Dendritic cell treated with granulocyte-macrophage colony-stimulating factor and Interleukin-4, amounts not matched to agents 40 ng/mL and 50 ng/mL, for 4 days (primary cell): ENCODE data around the gene MPZL3.

Experiments used
- H3K27ac Mint-ChIP-seq: one replicate; pipeline ENCODE4 v1.8.0; 2022; ENCODE audit warnings: mild to moderate bottlenecking, mixed read lengths
- H3K27me3 Mint-ChIP-seq: one replicate; pipeline ENCODE4 v1.8.0; 2022; ENCODE audit warnings: mild to moderate bottlenecking, mixed read lengths
- H3K36me3 Mint-ChIP-seq: one replicate; pipeline ENCODE4 v1.8.0; 2022; ENCODE audit warnings: low read depth, mixed read lengths
- H3K4me1 Mint-ChIP-seq: one replicate; pipeline ENCODE4 v1.8.0; 2022; ENCODE audit warnings: low read depth, mixed read lengths
- H3K4me3 Mint-ChIP-seq: one replicate; pipeline ENCODE4 v1.8.0; 2022; ENCODE audit warnings: mild to moderate bottlenecking, moderate library complexity, mixed read lengths
- H3K9me3 Mint-ChIP-seq: one replicate; pipeline ENCODE4 v1.8.0; 2022; ENCODE audit warnings: mixed read lengths
- intact Hi-C: fragments of 100-400 bp; cut with micrococcal nuclease; formaldehyde crosslinking; loops from one replicate; pipeline ENCODE4 v1.15.0; 2022

Gene MPZL3, protein sequence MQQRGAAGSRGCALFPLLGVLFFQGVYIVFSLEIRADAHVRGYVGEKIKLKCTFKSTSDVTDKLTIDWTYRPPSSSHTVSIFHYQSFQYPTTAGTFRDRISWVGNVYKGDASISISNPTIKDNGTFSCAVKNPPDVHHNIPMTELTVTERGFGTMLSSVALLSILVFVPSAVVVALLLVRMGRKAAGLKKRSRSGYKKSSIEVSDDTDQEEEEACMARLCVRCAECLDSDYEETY

DNA sequence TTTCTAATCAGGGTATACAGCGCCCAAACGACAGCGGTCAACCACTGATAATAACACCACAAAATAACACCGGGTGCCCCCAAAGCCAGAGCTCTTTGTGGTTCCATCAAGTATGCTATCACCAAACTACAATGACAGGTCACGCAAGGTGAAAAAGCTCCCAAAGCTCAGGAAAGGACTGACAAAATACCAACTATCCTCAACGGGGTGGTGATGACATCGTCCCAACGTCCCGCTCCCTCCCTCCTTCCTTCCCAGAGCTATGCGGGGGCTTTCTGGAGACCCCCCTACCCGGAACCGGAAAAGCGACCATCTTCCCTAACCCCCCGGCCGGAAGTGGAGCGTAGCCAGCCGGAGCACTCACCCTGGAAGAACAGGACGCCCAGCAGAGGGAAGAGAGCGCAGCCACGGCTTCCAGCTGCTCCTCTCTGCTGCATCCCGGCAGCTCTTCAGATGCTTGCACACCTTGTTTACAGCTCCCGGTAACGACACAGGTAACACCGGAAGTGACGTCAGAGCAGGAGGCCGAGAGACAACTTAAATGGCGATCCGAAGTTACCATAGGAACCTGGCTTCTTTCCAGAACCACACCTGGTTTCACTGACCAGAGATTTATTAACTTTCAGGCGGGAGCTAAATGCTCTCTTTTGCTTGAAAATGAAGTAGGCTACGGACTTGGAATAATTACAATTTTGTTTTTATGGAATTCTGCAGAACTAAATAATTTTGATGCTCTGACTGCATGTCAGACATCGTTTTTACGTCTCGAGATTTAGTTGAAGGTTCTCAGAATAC, at the start of gene MPZL3:
TSS of gene MPZL3 (minus strand) at position 508 of the 795 bp plus-strand sequence. CDS start at position 437, 71 bp downstream.
- intact Hi-C loops, result loop anchor here (5.0 kb wide), 1 partner anchor 35 kb away; no protein-coding TSS in a partner anchor
- H3K4me1 Mint-ChIP-seq, result peaks cover 21% of the 10 kb centered on the region
- peaks cover 6% of the 10 kb centered on the region for H3K36me3 Mint-ChIP-seq
- no peaks in the 10 kb centered on the region for H3K9me3 Mint-ChIP-seq
- H3K27me3 Mint-ChIP-seq, result no peaks in the 10 kb centered on the region
- H3K4me3 Mint-ChIP-seq, result peak within 1 kb of the TSS; percentile 96
- H3K27ac Mint-ChIP-seq, result peak within 1 kb of the TSS; percentile 96

- no peak overlapping the region for H3K4me3 Mint-ChIP-seq
- H3K27me3 Mint-ChIP-seq, result peaks cover 13% of the 10 kb centered on the region
- no peaks in the 10 kb centered on the region for H3K4me1 Mint-ChIP-seq
- no peak overlapping the region for H3K27ac Mint-ChIP-seq
- H3K9me3 Mint-ChIP-seq, result no peaks in the 10 kb centered on the region
- intact Hi-C loops, result no loop called here
- no peaks in the 10 kb centered on the region for H3K36me3 Mint-ChIP-seq
Measured at GRCh38 chr11:118301600-118302195, 49.5 kb upstream of the MPZL3 start.

DNA sequence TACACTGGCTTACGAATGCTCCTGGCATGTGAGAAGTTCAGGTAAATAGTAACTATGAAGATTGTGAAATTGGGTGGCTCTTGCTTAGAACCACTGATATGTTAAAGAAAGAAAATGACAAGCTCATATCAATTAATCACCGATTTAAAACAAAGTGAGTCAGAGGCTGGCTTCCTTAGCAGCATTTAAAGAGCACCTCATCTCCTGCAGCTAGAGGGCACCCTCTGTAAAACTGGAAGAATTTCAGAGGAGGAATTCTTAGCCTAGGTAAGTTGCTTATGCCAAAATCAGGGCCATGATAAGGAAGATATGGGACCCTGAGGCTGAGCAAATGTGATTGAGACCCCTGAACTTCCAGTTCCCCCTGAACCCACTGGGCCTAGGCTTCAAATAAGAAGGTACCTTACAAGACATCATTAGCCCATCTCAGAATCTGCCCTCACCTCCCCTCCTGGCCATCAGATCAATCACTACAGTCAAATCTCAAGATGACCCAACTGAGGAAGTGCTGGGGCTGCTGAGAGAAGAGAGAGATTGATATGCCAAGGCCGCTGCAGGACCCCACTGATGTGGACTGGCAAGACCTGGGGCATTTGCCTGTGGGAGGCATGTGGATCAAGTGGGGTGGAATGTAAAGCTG, 43.8 kb upstream of the MPZL3 start:
- no peaks in the 10 kb centered on the region for H3K27me3 Mint-ChIP-seq
- H3K4me3 Mint-ChIP-seq, result no peak overlapping the region
- no peaks in the 10 kb centered on the region for H3K36me3 Mint-ChIP-seq
- intact Hi-C loops, result no loop called here
- peaks cover 20% of the 10 kb centered on the region for H3K4me1 Mint-ChIP-seq
- no peak overlapping the region for H3K27ac Mint-ChIP-seq
- no peaks in the 10 kb centered on the region for H3K9me3 Mint-ChIP-seq

GRCh38 chr11:118295199-118295598, 43.0 kb upstream of the MPZL3 start:
- H3K27me3 Mint-ChIP-seq, result no peaks in the 10 kb centered on the region
- no peak overlapping the region for H3K4me3 Mint-ChIP-seq
- H3K4me1 Mint-ChIP-seq, result peaks cover 25% of the 10 kb centered on the region
- intact Hi-C loops, result no loop called here
- no peaks in the 10 kb centered on the region for H3K36me3 Mint-ChIP-seq
- peaks cover 1% of the 10 kb centered on the region for H3K9me3 Mint-ChIP-seq
- H3K27ac Mint-ChIP-seq, result no peak overlapping the region

DNA sequence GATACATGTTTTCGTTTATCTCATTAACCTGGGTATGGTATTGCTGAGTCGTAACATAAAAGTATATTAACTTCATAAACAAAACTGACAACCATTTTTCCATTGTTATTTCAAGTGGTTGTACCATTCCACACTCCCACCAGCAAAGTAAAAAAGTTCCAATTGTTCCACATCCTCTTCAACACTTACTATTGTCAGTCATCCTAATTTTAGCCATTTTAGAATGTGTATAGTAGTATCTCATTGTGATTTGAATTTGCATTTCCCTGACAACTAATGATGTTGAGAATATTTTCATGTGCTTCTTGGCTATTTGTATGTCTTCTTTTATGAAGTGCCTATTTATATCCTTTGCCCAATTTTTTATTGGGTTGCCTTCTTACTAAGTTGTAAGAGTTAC, 41.9 kb upstream of the MPZL3 start:
- Mint-ChIP-seq H3K9me3 (peaks cover 8% of the 10 kb centered on the region), H3K27ac (no peak overlapping the region), H3K4me3 (no peak overlapping the region), H3K4me1 (peaks cover 30% of the 10 kb centered on the region), H3K36me3 (no peaks in the 10 kb centered on the region), H3K27me3 (no peaks in the 10 kb centered on the region)
- intact Hi-C loops, result loop anchor here (1.0 kb wide), 1 partner anchor 58 kb away; no protein-coding TSS in a partner anchor

GRCh38 chr11:118291477-118292135, 39.4 kb upstream of the MPZL3 start:
- intact Hi-C loops, result loop anchor here (1.0 kb wide), 2 partner anchors 93 to 146 kb away; no protein-coding TSS in a partner anchor
- H3K4me3 Mint-ChIP-seq, result no peak overlapping the region
- H3K9me3 Mint-ChIP-seq, result peaks cover 8% of the 10 kb centered on the region
- peaks cover 34% of the 10 kb centered on the region for H3K4me1 Mint-ChIP-seq
- H3K36me3 Mint-ChIP-seq, result no peaks in the 10 kb centered on the region
- H3K27me3 Mint-ChIP-seq, result no peaks in the 10 kb centered on the region
- peak overlapping the region; percentile 21 for H3K27ac Mint-ChIP-seq

GRCh38 chr11:118290923-118291322, 38.8 kb upstream of the MPZL3 start:
- Mint-ChIP-seq H3K9me3 (peaks cover 8% of the 10 kb centered on the region), H3K4me3 (no peak overlapping the region), H3K27ac (peak overlapping the region; percentile 21), H3K4me1 (peaks cover 37% of the 10 kb centered on the region), H3K36me3 (no peaks in the 10 kb centered on the region), H3K27me3 (no peaks in the 10 kb centered on the region)
- intact Hi-C loops, result loop anchor here (1.0 kb wide), 2 partner anchors 93 to 146 kb away; no protein-coding TSS in a partner anchor

- peaks cover 8% of the 10 kb centered on the region for H3K9me3 Mint-ChIP-seq
- H3K4me1 Mint-ChIP-seq, result peaks cover 31% of the 10 kb centered on the region
- intact Hi-C loops, result no loop called here
- no peak overlapping the region for H3K27ac Mint-ChIP-seq
- no peaks in the 10 kb centered on the region for H3K27me3 Mint-ChIP-seq
- H3K4me3 Mint-ChIP-seq, result no peak overlapping the region
- H3K36me3 Mint-ChIP-seq, result no peaks in the 10 kb centered on the region
Measured at GRCh38 chr11:118289401-118289800, 37.2 kb upstream of the MPZL3 start.

- intact Hi-C loops, result no loop called here
- no peaks in the 10 kb centered on the region for H3K36me3 Mint-ChIP-seq
- H3K4me3 Mint-ChIP-seq, result no peak overlapping the region
- no peak overlapping the region for H3K27ac Mint-ChIP-seq
- no peaks in the 10 kb centered on the region for H3K27me3 Mint-ChIP-seq
- peaks cover 8% of the 10 kb centered on the region for H3K9me3 Mint-ChIP-seq
- H3K4me1 Mint-ChIP-seq, result peaks cover 30% of the 10 kb centered on the region
Measured at GRCh38 chr11:118287006-118287405, 34.8 kb upstream of the MPZL3 start.

DNA sequence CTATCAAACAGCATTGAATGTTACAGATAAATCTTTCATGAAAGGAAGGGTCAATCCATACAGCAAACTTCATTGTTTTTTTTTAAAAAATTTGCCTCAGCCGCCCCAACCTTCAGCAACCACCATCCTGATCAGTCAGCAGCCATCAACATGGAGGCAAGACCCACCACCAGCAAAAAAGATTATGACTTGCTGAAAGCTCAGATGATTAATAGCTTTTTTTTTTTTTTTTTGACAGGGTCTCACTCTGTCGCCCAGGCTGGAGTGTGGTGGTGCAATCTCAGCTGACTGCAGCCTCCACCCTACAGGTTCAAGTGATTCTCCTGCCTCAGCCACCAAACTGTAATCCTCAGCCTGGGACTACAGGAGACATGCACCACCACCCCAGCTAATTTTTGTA, 34.4 kb upstream of the MPZL3 start:
- Mint-ChIP-seq H3K4me3 (no peak overlapping the region), H3K36me3 (no peaks in the 10 kb centered on the region), H3K27me3 (no peaks in the 10 kb centered on the region), H3K27ac (no peak overlapping the region), H3K4me1 (peaks cover 26% of the 10 kb centered on the region), H3K9me3 (peaks cover 8% of the 10 kb centered on the region)
- intact Hi-C loops, result no loop called here

GRCh38 chr11:118283756-118284350, 31.7 kb upstream of the MPZL3 start:
- H3K27me3 Mint-ChIP-seq, result no peaks in the 10 kb centered on the region
- no peak overlapping the region for H3K4me3 Mint-ChIP-seq
- intact Hi-C loops, result no loop called here
- no peaks in the 10 kb centered on the region for H3K9me3 Mint-ChIP-seq
- no peak overlapping the region for H3K27ac Mint-ChIP-seq
- no peaks in the 10 kb centered on the region for H3K36me3 Mint-ChIP-seq
- peaks cover 13% of the 10 kb centered on the region for H3K4me1 Mint-ChIP-seq

DNA sequence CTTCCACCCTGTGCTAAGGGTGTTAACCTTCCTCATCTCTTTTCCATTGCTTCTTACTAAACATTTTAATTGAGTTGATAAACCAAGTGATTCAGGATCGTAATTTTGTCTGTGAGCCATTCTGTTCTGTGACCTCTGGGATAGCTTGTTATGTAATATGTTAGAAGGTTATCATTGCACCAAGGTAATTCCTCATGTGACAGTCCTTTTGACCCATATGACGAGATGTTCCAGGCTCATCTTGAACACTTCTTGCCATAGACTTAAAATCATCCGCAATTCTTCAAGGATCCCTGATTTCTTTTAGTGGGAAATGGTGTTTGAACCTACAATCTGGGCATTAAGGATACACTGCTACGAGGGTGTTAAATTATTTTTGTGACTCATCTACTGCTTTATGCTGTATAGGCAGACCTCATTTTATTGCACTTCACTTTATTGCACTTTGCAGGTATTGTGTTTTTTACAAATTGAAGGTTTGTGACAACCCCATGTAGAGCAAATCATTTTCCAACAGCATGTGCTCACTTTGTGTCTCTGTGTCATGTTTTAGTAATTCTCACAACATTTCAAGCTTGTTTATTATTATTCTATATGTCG, 31.0 kb upstream of the MPZL3 start:
- Mint-ChIP-seq H3K4me3 (no peak overlapping the region), H3K4me1 (peaks cover 11% of the 10 kb centered on the region), H3K9me3 (no peaks in the 10 kb centered on the region), H3K36me3 (no peaks in the 10 kb centered on the region), H3K27ac (no peak overlapping the region), H3K27me3 (no peaks in the 10 kb centered on the region)
- intact Hi-C loops, result no loop called here

GRCh38 chr11:118282606-118283005, 30.4 kb upstream of the MPZL3 start:
- H3K36me3 Mint-ChIP-seq, result no peaks in the 10 kb centered on the region
- peaks cover 11% of the 10 kb centered on the region for H3K4me1 Mint-ChIP-seq
- H3K4me3 Mint-ChIP-seq, result no peak overlapping the region
- no peaks in the 10 kb centered on the region for H3K9me3 Mint-ChIP-seq
- no peaks in the 10 kb centered on the region for H3K27me3 Mint-ChIP-seq
- no peak overlapping the region for H3K27ac Mint-ChIP-seq
- intact Hi-C loops, result no loop called here
